Measurements from ENCODE around the gene GIPC3.

GRCh38 chr19:3550947-3551791, 34.1 kb upstream of the GIPC3 start:
- TF ChIP-seq CTCF (IDR thresholded peaks at IDR 0.05) (no peak), POLR2AphosphoS5 (IDR thresholded peaks at IDR 0.05) (no peak), EP300 (IDR thresholded peaks at IDR 0.05) (no peak), POLR2A (IDR thresholded peaks at IDR 0.05) (no peak)
